GM19099 (cell line): Measurements from ENCODE around the gene ARID5A.

Experiments used
- POLR2A ChIP-seq: IDR thresholded peaks from 3 replicates; pipeline ENCODE4 v1.6.1; 2011; ENCODE audit warnings: low read depth; ENCODE audit not compliant: insufficient read length; ENCODE audit errors: extremely low read depth

The ARID5A gene

GRCh38 chr2:96540136-96540535 is 3.6 kb downstream of the ARID5A start:
- no peak for TF ChIP-seq POLR2A

DNA sequence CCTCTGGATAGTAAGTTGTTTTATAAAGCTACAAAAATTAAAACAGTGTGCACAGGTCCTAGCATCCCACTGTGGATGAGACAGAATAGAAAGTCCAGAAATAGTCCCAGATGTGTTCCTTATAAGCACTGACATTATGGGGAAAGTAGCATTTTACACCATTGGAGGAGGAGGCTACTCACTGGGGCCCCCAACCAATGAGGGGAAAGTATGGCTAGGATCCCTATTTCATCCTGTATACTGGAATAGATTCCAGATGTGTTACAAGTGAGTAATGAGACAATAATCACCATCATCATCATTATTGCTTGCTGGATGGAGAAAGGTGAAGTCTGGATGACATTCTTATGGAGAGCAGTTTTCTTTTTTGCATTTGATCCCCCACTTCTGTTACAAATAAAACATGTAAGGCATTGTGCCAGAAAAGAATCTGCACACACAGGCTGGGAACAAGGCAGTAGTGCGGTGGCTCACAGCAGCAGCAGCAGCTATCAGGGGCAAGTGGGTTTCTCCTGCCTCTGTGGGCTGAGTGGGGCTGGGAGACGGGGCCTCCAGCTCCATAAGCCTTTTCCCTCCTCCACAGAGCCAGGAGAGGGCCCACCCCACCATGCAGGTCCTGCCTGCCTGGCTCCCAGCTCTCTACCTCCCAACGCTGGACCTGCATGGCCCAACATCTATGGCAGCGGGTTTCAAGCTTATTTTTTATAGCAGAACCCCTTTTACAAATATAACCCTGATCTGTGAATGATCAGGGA is 5.0 kb downstream of the ARID5A start:
- TF ChIP-seq POLR2A: no peak

DNA sequence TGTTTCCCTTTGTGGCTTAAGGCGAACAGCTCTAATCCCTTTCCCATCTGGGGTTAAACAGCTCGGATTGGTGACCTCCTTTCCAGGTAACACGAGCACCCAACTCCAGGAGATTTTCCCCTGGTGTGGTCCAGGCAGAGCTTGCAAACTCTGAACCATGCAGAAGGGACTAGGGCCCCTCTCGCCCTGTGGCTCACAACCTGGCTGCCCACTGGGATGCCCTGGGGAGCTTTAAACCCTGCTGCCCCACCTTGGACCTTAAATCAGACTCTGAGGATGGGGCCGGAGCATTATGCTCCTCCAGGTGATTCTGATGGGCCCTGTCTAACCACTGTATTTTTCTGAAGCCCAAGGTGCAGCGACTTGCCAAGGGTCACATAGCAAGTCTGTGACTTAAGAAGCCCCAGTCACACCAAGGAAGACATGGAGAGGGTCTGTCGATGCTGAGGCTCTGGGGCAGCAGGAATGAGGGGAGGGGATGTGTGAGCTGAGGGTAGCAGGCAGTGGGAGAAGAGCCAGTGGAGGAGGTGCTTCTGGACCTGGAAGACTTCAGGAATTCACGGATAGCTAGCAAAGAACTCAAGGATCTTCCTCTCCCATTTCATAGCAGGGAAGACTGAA is 5.9 kb downstream of the ARID5A start:
- TF ChIP-seq POLR2A: no peak

DNA sequence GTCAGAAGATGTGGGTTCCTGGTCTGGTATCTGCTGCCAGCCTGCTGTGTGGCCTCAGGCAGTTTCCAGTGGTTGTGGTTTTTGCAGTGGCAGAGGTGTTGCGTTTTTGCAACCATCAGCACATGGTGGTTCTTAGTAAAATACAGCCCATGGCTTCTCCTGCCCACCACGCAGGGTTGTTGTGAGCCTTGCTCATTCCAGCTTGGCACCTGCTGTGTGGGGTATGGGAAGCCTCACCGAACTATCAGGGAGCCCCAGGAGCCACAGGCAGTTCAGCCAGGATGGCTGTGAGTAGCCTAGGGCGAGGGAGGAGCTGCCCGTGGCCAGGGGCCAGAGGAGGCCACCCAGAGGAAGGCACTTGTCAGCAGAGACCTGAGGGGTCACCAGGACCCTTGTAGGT is 9.8 kb downstream of the ARID5A start:
- no peak for TF ChIP-seq POLR2A

GRCh38 chr2:96546797-96547196 is 10.2 kb downstream of the ARID5A start:
- TF ChIP-seq POLR2A: no peak

DNA sequence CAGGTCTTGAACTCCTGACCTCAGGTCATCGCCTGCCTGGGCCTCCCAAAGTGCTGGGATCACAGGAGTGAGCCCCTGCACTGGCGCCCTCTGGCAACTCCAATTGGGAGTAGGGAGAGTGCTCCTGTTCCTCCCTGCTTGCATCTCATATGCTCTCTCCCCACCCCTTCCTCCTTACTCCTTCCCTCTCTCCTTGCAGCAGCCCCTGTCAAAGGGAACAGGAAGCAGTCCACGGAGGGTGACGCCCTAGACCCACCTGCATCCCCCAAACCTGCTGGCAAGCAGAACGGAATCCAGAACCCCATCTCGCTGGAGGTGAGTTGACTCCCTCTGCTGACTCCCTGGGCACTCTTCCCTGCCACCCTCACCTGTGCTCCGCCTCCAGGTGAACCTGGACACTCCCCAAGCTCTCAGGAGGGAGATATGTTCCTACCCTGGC is 10.7 kb downstream of the ARID5A start:
- TF ChIP-seq POLR2A: no peak

DNA sequence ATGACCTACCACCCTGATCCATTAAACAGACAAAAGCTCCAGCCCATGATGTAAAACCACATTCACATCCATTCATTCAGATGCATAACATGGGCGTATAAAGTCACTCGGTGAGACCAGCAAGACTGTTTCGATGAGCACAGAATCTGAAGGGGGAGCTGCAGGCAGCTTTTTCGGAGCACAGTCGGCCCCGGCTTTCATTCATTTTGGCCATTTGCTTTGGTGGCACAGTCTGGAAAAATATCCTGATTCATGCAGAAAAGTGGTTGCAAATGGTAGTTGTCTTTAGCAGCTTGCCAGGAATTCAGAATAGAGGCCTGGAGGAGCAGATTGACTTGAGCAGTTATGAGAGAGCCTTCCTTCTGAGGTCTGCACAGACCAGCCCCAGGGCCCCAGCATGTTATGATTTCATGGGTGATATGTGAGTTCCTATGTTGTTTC is 11.2 kb downstream of the ARID5A start:
- TF ChIP-seq POLR2A: no peak

- TF ChIP-seq POLR2A: no peak
Observed at GRCh38 chr2:96548558-96549465, 12.3 kb downstream of the ARID5A start.

DNA sequence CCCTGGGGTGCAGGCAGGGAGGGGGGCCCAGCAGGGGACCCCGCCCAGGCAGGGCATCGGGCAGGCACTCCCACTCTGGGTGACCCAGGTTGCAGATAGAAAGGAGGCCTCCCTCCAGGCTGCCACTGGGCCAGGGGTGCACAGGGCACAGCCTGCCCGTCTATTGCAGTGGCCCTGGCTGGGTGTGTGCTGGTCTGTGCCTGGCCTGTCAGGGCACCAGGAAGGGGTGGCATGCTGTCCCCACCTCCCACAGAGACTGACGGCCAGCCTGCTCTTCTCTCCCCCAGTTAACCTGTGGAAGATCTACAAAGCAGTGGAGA is 12.9 kb downstream of the ARID5A start:
- TF ChIP-seq POLR2A: no peak

DNA sequence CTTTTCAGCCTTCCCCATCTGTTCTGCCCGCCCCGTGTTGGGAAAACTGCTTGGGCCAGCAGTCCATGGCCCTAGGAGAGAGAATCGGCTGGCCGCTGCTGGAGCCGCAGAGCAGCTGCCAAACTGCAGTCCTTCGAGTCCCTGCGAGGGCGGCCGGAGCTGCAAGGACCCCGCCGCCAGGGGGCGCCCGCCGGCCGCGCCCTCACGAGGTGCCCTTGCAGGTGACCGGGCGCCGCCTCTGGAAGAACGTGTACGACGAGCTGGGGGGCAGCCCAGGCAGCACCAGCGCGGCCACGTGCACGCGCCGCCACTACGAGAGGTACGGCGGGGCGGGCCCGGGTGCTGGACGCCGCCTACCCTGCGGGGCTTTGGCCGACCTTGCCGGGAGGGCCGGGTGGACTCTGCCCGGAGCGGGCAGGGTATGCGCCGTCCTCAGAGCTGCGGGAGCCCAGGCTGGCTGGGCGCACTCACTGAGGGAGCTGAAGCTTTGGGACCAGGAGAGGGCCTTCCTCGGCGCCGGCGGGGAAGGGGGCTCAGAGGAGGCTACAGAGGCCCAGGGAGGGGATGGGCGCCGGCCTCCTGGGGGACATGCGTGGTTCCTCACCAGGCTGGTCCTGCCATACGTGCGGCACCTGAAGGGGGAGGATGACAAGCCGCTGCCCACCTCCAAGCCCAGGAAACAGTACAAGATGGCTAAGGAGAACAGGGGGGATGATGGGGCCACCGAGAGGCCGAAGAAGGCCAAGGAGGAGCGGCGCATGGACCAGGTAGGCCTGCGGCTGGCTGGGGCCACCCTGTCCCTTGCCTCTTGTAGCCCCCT is 13.6 kb downstream of the ARID5A start:
- TF ChIP-seq POLR2A: no peak

- no peak for TF ChIP-seq POLR2A
Observed at GRCh38 chr2:96550787-96551604, 14.4 kb downstream of the ARID5A start.

GRCh38 chr2:96551605-96552314 is 15.2 kb downstream of the ARID5A start:
- no peak for TF ChIP-seq POLR2A

GRCh38 chr2:96552315-96553175 is 16.0 kb downstream of the ARID5A start:
- peak; percentile 22 for TF ChIP-seq POLR2A
